NCI-H1417 treated with DMSO at 0.1 percent for 48 hours (cell line): ENCODE measurements around the gene FBXO24.
"Not testable (repeated sequence)": the region's sequence is repeated elsewhere in the genome, so short reads cannot be mapped to it uniquely, and the experiment has no call there.

Experiments
- DNase-seq: peaks from one replicate; lab custom pipeline; 2025; lab: John Stamatoyannopoulos, UW

Gene FBXO24, protein sequence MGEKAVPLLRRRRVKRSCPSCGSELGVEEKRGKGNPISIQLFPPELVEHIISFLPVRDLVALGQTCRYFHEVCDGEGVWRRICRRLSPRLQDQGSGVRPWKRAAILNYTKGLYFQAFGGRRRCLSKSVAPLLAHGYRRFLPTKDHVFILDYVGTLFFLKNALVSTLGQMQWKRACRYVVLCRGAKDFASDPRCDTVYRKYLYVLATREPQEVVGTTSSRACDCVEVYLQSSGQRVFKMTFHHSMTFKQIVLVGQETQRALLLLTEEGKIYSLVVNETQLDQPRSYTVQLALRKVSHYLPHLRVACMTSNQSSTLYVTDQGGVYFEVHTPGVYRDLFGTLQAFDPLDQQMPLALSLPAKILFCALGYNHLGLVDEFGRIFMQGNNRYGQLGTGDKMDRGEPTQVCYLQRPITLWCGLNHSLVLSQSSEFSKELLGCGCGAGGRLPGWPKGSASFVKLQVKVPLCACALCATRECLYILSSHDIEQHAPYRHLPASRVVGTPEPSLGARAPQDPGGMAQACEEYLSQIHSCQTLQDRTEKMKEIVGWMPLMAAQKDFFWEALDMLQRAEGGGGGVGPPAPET

DNA sequence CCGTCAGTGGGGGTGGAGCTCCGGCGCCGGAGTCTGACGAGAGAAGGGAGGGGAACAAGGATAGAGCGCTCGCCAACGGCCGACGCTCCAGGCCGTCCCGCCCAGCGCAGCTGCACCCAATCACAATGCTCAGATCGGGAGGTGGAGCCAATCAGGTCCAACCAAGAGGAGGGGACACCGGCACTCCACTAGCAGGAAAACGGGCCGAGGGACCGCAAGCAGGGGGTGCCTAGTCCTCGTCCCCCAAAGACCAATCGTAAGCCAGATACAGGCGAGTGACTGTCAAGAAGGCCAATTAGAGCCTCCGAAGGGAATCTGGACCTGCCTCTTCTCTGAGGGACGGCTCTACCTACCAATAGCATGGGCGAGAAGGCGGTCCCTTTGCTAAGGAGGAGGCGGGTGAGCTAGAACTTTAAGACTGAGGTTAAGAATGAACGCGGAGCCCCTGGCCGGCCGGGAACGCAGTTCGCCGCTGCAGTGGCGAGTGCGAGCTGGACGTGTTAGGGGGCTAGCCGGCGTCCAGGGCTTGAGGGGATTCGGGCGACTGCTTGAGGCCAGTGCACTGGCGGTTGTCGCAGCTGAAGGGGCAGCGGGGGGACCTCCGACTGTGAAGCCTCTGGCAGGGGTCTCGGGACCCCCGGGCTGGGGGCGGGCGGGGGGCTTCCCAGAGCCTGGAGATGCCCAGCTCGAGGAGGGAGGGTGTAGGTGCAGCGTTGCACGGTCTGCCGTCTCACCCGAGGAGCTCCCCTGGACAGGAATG lies at the start of gene FBXO24:
Gene FBXO24 (plus strand): TSS at position 63 of the 760 bp plus-strand sequence. CDS start 298 bp downstream, at position 361.
- peak; percentile 99 for DNase-seq

DNA sequence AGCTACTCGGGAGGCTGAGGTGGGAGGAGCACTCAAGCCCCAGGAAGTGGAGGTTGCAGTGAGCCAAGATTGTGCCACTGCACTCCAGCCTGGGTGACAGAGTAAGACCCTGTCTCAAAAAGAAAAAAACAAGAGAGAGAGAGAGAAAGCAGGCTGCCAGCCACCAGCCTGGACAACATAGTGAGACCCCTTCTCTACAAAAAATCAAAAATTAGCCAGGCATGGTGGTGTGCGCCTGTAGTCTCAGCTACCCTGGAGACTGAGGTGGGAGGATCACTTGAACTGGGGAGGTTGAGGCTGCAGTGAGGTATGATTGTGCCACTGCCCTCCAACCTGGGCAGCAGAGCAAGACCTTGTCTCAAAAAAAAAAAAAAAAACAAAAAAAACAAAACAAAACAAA lies 49.4 kb upstream of the FBXO24 start:
- not testable (repeated sequence) for DNase-seq

DNA sequence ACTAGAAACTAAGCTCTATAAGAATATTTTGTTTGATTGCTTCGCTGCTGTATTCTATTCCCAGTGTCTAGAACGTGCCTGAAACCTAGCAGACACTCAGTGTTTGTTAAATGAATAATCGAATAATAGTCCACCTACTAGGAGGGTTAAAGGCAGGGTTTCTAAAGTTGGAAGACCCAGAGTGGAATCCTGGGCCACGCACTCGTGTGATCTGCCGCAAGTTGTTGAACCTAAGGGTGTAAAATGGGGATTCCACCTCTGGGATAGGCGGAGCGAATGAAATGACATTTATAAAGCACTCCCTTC lies 47.8 kb upstream of the FBXO24 start:
- DNase-seq, result no peak

DNA sequence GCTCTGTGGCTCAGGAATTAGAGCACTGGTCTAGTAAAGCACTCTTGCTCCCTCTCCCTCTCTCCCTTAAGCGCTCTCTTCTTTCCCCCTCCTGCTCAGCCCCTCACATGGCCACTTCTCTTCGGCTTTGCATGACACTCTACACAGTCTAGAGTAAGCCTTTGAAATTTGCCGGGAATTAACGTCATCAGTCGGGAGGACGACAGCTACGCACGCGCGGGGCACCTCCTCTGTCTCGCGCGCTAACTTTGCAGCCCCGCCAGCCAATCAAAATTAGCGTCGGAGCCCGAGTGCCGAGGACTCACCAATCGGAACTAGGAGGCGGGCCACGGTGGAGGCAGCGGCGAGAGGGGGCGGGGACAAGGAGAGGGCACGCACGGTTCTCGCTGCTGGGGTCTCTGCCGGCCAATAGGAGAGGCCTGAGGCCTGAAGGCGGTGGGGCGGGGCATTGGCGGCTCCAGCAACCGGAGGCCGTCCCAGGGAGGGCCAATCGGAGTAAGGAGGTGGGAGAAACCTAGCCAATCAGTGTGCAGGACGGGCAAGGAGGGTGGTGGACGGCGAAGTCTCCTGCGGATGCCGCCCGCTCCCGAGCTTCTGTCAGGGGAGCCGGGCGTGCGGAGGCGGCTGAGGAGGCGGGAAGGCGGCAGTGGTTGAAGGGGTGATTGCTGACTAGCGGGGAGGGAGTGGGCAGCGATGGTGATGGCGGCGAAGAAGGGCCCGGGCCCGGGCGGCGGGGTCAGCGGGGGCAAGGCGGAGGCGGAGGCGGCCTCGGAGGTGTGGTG lies 47.3 kb upstream of the FBXO24 start, which contains the start of gene AGFG2:
Gene AGFG2 (plus strand): TSS at position 550 of the 782 bp plus-strand sequence. CDS start 144 bp downstream, at position 694.
- DNase-seq, result peak; percentile 98

DNA sequence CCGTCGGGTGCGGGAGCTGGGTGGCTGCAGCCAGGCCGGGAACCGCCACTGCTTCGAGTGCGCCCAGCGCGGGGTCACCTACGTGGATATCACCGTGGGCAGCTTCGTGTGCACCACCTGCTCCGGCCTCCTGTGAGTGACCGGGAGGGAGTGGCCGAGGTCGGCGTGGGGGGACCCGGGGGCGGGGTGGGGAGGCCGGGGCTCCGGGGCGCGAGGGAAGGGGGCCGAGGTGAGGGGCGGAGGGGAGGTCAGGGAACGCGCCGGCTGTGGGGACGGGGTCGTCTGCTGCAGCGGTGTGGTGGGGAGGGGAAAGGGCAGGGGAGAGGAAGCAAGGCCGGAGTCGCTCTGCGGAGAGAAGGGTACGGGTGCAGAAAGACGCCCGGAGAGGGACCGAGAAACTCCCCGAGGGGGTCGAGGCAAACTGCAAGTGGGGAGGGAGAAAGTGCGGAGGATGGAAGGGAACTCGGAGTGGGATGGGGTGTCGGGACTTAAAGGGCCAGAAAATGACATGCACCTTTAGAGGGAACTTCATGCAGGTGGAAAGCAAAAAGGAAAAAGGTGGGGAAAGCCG lies 46.6 kb upstream of the FBXO24 start:
- no peak for DNase-seq

DNA sequence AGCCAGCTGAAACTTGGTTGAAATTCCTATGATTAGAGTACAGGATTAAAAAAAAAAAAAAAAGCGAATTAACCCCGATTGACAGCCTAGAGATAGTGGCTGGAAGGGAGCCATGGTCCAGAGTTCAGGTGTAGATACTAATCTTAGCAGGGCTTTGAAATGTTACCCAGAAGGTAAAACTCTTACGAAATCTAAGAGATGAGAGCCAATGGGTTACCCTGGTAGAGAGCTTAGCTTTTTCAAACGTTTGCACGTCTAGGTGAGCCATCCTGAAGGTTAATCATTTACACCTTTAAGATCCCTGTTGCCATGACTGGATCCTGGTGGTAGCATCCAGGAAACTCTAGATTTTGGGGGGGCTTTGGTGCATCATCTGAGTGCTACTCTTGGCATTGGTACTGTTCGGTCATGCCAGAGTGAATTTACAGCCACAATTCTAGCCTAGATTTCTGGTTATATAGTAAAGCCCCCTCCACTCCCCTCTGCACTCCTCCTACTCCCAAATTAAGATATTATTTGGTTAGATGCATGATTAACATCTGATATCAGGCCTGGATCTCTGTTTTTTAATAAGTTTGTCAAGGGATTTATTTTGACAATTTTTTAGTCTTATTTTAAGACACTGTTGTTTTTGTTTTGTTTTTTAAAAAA lies 45.9 kb upstream of the FBXO24 start:
- DNase-seq, result no peak

DNA sequence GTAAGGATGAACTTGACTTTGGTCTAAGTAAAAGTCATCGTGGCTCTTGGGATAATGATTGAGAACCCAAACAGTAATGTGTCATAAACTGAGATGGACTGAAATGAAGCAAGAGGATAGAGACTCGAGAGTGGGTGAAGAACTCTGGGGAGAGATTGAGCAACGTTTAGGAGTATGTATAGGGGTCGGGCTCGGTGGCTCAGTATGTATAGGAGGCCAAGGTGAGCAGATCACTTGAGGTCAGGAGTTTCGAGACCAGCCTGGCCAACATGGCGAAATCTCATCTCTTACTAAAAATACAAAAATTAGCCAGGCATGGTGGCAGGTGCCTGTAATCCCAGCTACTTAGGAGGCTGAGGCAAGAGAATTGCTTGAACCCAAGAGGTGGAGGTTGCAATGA lies 44.8 kb upstream of the FBXO24 start:
- not testable (repeated sequence) for DNase-seq

DNA sequence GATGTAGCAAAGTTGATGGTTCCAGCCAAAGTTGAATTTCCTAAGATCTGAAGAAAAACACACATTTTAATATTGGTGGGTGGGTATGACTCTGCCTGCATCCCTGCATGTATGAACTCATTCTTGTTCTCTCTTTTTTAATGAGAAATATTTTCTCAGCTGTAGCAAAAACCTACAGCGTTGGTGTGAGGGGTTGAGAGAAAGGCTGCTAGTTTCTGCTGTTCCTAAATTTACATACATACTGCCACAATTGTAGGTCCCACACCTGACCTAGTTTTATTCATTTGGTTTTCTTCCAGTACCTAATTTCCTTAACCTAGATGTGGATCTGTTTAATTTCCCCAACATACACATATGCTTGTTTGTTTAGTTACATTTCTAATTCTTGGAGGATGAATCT lies 42.5 kb upstream of the FBXO24 start:
- DNase-seq, result no peak

DNA sequence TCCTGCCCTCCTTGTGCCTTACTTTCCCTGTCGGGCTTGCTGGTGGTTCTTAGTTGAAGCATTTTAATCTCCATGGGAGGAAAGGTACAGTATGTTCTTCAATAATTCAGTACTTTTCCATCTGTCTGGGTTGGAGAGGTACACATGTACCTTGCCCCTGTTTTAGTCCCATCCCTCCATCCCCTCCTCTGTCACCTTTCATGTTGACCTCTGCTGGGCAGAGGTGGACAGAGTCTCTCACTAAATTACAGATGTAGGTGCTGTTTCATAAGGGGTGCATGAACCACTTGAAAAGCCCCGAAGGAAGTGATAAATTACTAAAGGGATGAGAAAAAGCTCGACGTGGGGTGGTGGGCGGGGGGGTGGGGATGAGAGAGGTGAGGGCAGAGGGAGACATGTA lies 41.7 kb upstream of the FBXO24 start:
- no peak for DNase-seq

DNA sequence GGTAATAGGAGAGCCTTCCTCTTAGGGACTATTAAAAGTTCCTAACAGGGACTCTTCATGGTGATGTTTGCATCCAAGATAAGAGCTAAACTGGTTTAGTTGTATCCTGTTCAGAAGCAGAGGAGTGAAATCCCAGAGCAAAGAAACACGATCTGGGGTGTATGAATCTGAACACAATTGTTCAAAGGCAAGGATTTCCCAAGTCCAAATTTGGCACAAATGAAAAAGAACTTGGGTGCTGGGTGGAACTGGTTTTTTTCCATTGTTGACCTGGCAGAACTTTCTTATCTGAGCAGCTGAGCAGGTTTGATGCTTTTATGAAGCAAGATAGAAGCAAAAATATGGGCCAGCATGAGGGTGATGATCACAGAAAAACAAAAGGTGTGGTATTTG lies 41.2 kb upstream of the FBXO24 start:
- DNase-seq, result no peak

DNA sequence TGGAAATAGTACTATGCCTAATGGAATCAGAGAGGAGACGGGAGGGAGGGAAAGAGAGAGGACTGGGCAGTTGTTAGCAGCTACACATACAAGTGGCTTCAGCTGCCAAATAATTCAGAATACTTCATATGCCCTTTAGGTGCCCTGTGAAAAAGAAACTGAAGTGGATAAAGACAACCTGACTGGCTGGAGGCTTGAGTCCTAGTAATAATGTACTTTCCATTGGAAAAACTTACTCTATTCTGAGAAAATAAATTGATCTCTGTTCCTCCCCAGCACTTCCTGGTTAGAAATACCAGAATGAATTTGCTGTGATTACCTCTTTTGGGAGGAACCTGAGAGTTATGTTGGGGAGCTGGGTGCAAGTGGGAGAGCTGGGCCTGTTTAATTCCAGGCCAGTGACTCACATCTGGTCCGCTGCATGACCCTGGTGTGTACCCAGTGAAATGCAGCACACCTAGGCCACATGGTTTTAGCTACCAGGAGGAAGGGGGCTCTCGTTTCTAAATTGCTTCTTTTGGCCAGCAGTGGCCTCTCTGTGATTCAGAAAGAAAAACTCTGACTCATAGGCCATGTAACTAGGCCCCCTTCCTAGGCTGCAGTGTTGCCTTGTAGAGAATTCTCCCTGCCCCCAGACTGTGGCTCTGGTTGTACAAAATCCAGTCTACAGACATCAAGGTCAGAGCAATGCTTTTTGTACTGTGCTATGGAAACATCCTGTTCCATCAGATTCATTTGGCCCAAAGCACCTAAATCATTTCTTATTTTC lies 40.6 kb upstream of the FBXO24 start:
- no peak for DNase-seq

DNA sequence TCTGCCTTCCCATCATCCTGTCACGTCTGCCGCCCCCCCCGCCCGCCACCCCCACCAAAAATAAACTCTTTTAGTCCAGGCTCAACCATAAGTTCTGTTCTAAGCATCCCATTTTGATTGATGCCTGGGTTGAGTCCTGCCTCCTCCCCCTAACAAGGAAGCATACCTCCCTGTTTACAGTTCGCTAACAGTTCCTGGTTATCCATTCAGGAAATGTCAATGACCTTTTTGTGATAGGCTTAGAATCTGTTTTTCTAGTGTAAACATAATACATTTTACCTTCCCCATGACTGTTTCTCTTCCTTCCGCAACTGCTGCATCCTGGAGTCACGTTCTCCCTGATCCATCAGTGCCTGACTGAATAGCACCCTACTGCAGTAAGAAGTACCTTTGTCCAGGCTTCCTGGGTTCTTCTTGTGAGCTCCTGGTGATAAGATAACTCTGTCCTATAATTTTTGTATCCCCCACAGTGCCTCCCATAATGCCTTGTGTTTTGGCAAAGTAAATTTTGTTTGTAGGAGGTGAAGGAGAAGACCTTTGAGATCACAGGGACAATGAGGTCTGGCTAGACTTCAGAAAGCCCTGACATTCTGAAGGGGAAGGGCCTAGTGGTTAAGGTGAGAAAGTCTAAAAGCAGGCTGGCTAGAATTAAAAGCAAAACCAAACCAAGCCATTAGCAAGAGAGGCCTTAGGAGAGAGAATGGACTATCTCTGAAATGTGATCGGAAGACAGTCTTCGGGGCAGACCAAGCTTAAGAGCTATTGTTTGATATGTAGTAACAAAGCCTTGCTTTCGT lies 39.8 kb upstream of the FBXO24 start:
- no peak for DNase-seq

DNA sequence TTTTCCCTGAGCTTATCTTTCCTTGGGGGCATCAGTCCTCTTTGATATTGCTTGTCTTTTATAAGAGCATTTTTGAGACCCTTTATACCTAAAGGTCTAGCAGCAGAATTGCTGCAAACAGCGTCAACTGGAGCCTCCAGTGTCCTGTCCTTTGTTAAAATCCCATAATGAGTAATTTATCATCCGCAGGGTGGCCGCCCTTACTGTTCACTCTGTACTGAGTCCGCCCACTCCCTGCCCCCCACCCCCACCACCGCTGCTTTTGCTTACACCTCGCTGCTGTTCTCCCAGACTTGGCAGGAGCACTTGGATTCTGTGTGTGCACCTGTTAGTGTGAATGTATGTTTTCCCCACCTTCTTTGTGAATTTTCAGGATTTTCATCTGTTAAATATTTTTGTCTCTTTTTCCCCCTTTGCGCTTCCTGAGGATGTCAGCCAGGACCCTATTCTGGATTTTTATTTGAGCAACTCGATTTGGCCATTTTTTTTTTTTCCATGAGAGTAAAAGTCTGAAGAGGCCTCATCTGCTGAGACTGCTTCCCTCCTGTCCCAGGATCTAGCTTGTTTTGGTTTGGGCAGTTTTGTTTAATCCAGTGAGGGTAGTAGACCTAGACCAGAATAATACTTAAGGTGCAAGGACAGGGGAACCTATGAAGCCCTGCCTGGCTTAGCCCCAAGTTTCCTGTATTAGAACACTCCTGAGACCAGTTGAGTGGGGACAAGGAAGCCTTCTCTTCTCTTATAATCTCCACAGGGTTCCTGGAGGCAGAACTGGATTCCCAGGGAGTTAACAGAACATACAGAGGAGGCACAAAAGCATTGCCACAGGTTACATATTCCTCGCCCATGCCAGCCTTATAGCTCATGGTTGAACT lies 39.0 kb upstream of the FBXO24 start:
- peak; percentile 47 for DNase-seq

DNA sequence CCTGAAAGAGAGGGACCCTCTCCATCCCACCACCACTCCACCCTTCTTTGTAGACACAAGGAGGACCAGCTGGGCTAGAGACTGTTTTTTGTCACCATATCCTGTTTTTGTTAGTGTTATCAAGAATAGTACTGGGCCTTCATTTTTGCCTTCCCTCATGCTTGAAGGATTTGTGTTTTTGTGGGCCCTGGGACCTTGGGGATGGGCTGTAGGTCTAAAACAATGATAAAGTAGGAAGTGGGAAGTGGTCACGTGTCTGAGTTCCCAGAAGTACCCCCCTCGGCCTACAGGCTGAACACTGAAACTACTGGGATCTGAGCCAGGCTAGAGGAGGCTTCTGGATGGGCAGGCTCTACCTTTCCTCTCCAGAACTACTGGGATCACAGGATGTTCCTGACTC lies 38.3 kb upstream of the FBXO24 start:
- DNase-seq, result no peak

DNA sequence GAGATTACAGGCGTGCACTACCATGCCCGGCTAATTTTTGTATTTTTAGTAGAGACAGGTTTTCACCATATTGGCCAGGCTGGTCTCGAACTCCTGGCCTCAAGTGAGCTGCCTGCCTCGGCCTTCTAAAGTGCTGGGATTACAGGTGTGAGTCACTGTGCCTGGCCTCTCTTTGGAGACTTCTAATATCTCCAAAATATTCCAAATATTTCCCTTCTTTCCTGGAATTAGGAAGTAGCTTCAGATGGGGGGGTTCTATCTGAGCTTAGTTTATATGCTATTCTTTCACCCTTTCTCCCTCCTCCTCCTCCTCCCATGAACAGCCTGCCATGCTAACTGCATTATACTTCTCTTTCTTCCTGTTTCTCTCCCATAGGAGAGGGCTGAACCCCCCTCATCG lies 37.7 kb upstream of the FBXO24 start:
- DNase-seq, result not testable (repeated sequence)

DNA sequence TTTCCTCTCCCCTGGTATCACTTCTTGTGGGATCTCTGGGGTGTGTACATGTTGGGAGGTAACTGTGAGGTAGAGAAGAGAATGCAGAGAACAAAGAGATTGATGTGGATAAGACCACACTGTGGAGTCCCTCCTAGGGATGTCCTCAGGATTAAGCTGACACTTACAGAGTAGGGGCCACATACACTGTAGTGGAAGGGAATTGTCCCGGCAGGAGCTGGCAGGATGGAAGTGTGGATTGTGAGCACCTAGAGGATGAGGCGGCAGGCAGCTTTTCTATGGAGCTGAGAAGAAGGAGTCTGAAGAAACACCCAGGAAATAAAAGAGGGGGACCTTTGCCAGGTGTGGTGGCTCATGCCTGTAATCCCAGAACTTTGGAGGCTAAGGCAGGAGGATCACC lies 33.6 kb upstream of the FBXO24 start:
- no peak for DNase-seq

DNA sequence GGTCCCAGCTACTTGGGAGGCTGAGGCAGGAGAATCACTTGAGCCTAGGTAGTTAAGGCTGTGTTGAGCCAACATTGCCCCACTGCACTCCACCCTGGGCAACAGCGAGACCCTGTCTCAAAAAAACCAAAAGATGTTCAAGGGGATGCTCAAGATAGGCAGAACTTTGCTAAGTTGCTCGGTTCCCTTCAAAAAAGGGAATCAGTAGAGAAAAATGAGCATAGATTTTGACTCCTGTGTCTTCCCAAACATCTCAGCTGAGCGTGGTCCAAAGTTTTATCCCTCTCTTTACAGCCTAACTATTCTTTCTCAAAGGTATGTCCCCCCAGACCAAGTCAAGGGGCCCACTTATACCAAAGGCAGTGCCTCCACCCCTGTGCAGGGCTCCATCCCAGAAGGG lies 33.1 kb upstream of the FBXO24 start:
- DNase-seq, result no peak

DNA sequence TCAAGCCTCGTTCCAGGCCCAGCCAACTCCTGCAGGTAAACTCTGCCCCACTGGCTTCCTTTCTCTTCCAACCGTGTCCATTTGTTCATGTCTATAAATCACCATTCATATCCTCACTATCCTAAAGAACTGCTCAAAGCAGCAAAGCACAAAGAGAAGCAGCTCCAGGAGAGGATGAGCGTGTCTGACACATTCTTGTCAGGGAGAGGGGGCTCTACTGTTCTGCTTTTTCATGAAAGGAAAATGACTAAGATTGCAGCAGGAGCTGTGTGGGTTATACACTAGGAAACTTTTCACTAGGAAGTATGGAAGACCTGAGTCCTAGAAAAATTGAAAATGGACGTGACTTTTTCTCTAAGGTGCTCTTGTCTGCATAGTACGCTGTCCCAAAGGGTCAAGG lies 30.4 kb upstream of the FBXO24 start:
- DNase-seq, result no peak

DNA sequence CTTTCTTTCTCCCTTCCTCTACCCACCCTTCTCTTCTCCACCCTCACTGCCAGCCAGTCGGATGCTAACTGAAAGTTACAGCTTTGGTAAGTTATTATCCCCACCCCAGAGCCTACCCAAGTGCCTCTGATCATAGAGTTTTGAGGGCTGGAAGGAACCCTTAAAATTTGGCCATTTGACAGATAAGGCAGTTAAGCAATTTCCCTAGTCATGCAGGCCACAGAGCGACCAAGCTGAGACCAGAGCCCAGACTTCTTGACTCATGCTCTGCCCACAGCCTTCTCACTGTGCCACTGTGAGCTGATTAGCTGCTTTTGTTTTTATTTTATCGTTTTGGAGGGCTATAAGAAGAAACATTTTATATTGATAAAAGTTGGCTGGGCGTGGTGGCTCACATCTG lies 29.6 kb upstream of the FBXO24 start:
- no peak for DNase-seq
